ENCODE results near the gene CFAP251.

DNA sequence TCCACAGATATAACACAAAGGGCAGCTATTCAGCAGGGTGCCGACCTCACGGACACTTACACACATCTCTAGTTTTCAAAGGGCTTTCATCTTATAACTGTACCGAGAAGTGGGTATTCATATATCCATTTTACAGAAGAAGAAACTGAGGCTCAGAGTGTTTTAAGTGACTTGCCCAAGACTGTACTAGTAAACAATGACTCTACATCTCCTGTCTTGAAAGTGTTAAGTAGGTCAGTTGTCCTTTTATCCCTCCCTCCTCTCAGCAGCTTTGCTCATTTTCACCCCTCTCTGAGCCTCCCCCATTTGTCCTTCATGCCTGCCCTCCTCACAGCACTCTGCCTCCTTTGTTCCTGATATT lies 13.8 kb downstream of the CFAP251 start:
- TF ChIP-seq POLR2A (IDR thresholded peaks at IDR 0.05) (no peak), POLR2AphosphoS5 (IDR thresholded peaks at IDR 0.05) (no peak)
- TF ChIP-seq, protein P1, sequence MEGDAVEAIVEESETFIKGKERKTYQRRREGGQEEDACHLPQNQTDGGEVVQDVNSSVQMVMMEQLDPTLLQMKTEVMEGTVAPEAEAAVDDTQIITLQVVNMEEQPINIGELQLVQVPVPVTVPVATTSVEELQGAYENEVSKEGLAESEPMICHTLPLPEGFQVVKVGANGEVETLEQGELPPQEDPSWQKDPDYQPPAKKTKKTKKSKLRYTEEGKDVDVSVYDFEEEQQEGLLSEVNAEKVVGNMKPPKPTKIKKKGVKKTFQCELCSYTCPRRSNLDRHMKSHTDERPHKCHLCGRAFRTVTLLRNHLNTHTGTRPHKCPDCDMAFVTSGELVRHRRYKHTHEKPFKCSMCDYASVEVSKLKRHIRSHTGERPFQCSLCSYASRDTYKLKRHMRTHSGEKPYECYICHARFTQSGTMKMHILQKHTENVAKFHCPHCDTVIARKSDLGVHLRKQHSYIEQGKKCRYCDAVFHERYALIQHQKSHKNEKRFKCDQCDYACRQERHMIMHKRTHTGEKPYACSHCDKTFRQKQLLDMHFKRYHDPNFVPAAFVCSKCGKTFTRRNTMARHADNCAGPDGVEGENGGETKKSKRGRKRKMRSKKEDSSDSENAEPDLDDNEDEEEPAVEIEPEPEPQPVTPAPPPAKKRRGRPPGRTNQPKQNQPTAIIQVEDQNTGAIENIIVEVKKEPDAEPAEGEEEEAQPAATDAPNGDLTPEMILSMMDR (IDR thresholded peaks at IDR 0.05): no peak

Data from suprapubic skin (tissue), 4 donors.